Lung (tissue), 12 donors: ENCODE data around the gene MAP3K6. TPM values are rescaled to one million over a fixed set of nuclear protein-coding genes. Genes with fewer than 3 reads are reported as not detected.

Experiments used
- ATAC-seq: fragments of 200-7000 bp; cut with Tn5 transposase; one replicate; pipeline ENCODE4 v1.9.1; 2020; ENCODE audit warnings: moderate number of reproducible peaks; ENCODE audit not compliant: insufficient read depth, low FRiP score
- DNase-seq, 3 donors: peaks; one replicate each; pipeline ENCODE4 v3.0.0-alpha.2; 2013 to 2017
- H3K27ac ChIP-seq, 2 donors: one replicate each; pipeline ENCODE4 v1.5.1; 2013; ENCODE audit warnings: mild to moderate bottlenecking in 2 of 2, moderate library complexity in 2 of 2, control low read depth in 1 of 2, inconsistent platforms in 1 of 2, low read depth in 1 of 2, low read length in 1 of 2
- H3K27me3 ChIP-seq, 3 donors: one replicate each; pipeline ENCODE4 v1.5.1; 2013; ENCODE audit warnings: low read length in 2 of 3; ENCODE audit not compliant: control insufficient read depth in 3 of 3, insufficient read depth in 3 of 3
- H3K36me3 ChIP-seq, 4 donors: one replicate each; pipeline ENCODE4 v1.5.1; 2013; ENCODE audit warnings: low read length in 4 of 4, mild to moderate bottlenecking in 1 of 4, moderate library complexity in 1 of 4; ENCODE audit not compliant: control insufficient read depth in 4 of 4, insufficient read depth in 4 of 4
- H3K4me1 ChIP-seq, 5 donors: one replicate each; pipeline ENCODE4 v1.5.1; 2013; ENCODE audit warnings: low read length in 5 of 5, mild to moderate bottlenecking in 2 of 5, moderate library complexity in 1 of 5; ENCODE audit not compliant: control insufficient read depth in 5 of 5, insufficient read depth in 5 of 5
- H3K4me3 ChIP-seq: one replicate; pipeline ENCODE4 v1.5.1; 2013; ENCODE audit warnings: mild to moderate bottlenecking, control low read depth, moderate library complexity
- H3K9ac ChIP-seq, 2 donors: one replicate each; pipeline ENCODE4 v1.5.1; 2013; ENCODE audit warnings: low read length in 2 of 2, control low read depth in 1 of 2; ENCODE audit not compliant: insufficient read depth in 1 of 2
- H3K9me3 ChIP-seq, 4 donors: one replicate each; pipeline ENCODE4 v1.5.1; 2013; ENCODE audit warnings: low read length in 3 of 4, mild to moderate bottlenecking in 1 of 4, moderate library complexity in 1 of 4; ENCODE audit not compliant: control insufficient read depth in 4 of 4, insufficient read depth in 3 of 4
- CTCF ChIP-seq: IDR thresholded peaks from 2 replicates; pipeline ENCODE4 v1.5.1; 2012; ENCODE audit warnings: mild to moderate bottlenecking; ENCODE audit errors: control extremely low read depth, extremely low read depth
- WGBS, 2 donors: extraction: QIAGEN DNeasy Blood & Tissue Kit; methylation state at CpG; one replicate each; pipeline ENCODE4 v1.1.7; 2013; 5-methylcytosine and 5-hydroxymethylcytosine counted together
- polyA plus RNA-seq, 2 donors: library from polyadenylated mRNA; stranded (reverse); fragments of 200-250 nt; gene quantifications; one replicate each; pipeline ENCODE4 v1.2.1, GENCODE V29; 2013
- total RNA-seq, 2 donors: library from RNA; depleted of rRNA in 1 of 2; stranded (reverse); fragments of >200 nt in 1 of 2; gene quantifications; one replicate each; pipeline ENCODE4 v1.2.1, GENCODE V29; 2014 to 2021
- donor health status: control.
- donor health status: control.
- donor health status: Bipolar disorder and iron deficiency.
- donor health status: healthy.
- donor health status: DM: yes; HTN: yes; CAD: no.

The MAP3K6 gene
- total and polyA plus RNA-seq, 4 donors = 17.0 to 96.6 (median 62.8) TPM

DNA sequence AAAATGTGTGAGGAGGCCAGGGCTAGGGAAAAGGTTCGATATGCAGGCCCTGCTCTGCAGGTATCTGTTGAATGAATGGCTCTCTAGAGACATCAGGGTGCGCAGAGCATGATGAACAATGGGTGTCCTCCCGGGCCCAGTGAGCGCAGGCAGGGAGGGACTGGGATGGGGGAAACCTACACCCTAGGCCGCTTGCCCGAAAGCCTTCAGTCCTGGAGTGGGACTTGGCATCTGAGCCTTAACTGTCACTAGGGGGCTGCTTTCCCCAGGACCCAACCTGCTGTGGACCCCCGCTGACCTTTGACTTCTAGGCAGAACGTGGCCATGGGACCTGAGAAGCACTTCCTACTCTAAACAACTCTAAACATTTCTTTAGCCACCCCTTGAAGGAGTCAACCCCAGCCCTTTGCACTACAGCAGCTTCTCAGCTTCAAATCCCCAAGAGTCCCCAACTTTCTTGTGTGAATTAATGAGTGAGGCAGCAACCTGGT lies 444 bp upstream of the MAP3K6 start:
- no peak for TF ChIP-seq CTCF
- 38 to 51% methylated on average over 8 of the region's 8 CpGs for WGBS, 2 donors
- no peak overlapping the region for H3K4me3 ChIP-seq
- no peaks in the 10 kb centered on the region for H3K9me3 ChIP-seq
- H3K27me3 ChIP-seq = no peaks in the 10 kb centered on the region
- H3K36me3 ChIP-seq = peaks cover 0 to 26% (median 2%) of the 10 kb centered on the region in 4 donors
- DNase-seq (no peak), ATAC-seq (no peak)
- H3K9ac ChIP-seq = no peak overlapping the region
- H3K27ac ChIP-seq = peak overlapping the region; percentile 63 to 92
- peaks cover 0 to 17% (median 10%) of the 10 kb centered on the region in 5 donors for H3K4me1 ChIP-seq

- WGBS, 2 donors = 0% methylated on average over 30 of the region's 30 CpGs
- Histone ChIP-seq H3K9ac (no peak overlapping the region), H3K27me3 (no peaks in the 10 kb centered on the region), H3K9me3 (no peaks in the 10 kb centered on the region), H3K4me3 (peak overlapping the region; percentile 63), H3K36me3 (peaks cover 0 to 37% (median 2%) of the 10 kb centered on the region in 4 donors), H3K4me1 (peaks cover 0 to 17% (median 10%) of the 10 kb centered on the region in 5 donors), H3K27ac (peak overlapping the region; percentile 92 to 98)
- ATAC-seq (peak; percentile 73), DNase-seq (peak; percentile 90 to 91 (median 90))
- TF ChIP-seq CTCF = no peak
Measured at GRCh38 chr1:27366113-27366410, 699 bp downstream of the MAP3K6 start.

DNA sequence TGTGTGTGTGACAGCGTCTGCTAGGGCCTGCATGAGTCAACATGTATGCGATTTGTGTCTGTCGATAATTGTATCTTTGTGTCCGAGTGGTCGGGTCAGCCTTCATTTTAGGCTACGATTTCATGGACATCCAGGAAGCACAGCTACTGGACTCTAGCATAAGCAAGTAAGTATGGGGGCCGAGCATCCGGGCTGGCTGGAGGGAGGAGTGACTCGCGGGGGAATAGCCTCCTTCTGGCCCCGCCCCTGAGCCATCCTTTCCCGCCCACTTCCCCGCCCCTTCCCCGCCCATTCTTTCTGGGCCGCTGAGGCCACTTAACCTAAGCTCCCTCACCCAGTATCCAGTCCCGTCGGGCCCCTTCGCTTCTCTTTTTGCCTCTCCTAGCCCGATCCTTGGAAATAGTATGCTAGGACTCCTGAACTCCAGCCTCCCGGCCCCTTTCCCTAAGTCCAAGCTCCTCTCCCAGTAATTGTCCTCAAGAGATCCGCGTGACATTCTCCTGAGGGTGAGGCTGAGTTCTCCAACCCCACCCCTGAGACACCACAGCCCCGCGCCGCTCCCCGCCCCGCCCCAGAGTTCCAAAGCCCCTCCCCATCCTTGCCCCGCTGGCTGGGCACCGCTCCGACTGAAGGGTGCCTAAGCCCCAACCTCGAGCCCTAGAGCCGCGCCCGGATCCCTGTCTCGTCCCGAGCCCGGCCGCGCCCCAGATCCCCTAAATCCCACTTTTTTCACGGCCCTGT lies 1.2 kb downstream of the MAP3K6 start:
- no peak for TF ChIP-seq CTCF
- Histone ChIP-seq H3K9me3 (no peaks in the 10 kb centered on the region), H3K9ac (peak overlapping the region in 1 of 2 donors; percentile 62), H3K27me3 (no peaks in the 10 kb centered on the region), H3K27ac (peak overlapping the region; percentile 92 to 98), H3K4me1 (peaks cover 0 to 17% (median 10%) of the 10 kb centered on the region in 5 donors), H3K36me3 (peaks cover 0 to 42% (median 2%) of the 10 kb centered on the region in 4 donors), H3K4me3 (peak overlapping the region; percentile 63)
- DNase-seq (peak; percentile 94 to 95 (median 95)), ATAC-seq (peak; percentile 79)
- 3 to 5% methylated on average over 29 to 40 of the region's 40 CpGs for WGBS, 2 donors
